Measurements from ENCODE around the gene CPNE7. TPM values are rescaled to one million over a fixed set of nuclear protein-coding genes. Genes with fewer than 3 reads are reported as not detected.

CPNE7 gene
- polyA plus RNA-seq, 1 donor from 2014 or later: 0.15 TPM

- H3K4me3 ChIP-seq (ENCODE audit: low read length): no peak overlapping the region
- no peak overlapping the region for H2AFZ ChIP-seq (ENCODE audit: low read depth, low read length)
- no peak overlapping the region for H3K27ac ChIP-seq (ENCODE audit: low read length)
- no peaks in the 10 kb centered on the region for H3K9me3 ChIP-seq (ENCODE audit: low read length)
- H3K9me2 ChIP-seq (ENCODE audit: insufficient read depth, low read length): no peaks in the 10 kb centered on the region
- no peaks in the 10 kb centered on the region for H3K27me3 ChIP-seq (ENCODE audit: insufficient read depth, low read depth, low read length)
- H3K4me2 ChIP-seq (ENCODE audit: low read length): no peak overlapping the region
- H3F3A ChIP-seq (ENCODE audit: insufficient read depth, low read length, poor library complexity, severe bottlenecking): no peaks in the 10 kb centered on the region
- H3K9ac ChIP-seq (ENCODE audit: low read length): no peak overlapping the region
- no peaks in the 10 kb centered on the region for H3K36me3 ChIP-seq (ENCODE audit: insufficient read depth, low read length)
- TF ChIP-seq TAF1 (IDR thresholded peaks at IDR 0.05; ENCODE audit: low read depth) (no peak), RAD21 (conservative IDR thresholded peaks at IDR 0.05) (no peak)
- no peaks in the 10 kb centered on the region for H3K79me2 ChIP-seq (replicated peaks; ENCODE audit: insufficient read depth, low read length)
- no peaks in the 10 kb centered on the region for H4K20me1 ChIP-seq (ENCODE audit: insufficient read depth)
Measured at GRCh38 chr16:89547860-89548259, 27.7 kb upstream of the CPNE7 start.

GRCh38 chr16:89548344-89549006 lies 27.1 kb upstream of the CPNE7 start:
- no peaks in the 10 kb centered on the region for H4K20me1 ChIP-seq (ENCODE audit: insufficient read depth)
- no peak overlapping the region for H3K9ac ChIP-seq (ENCODE audit: low read length)
- H3K4me2 ChIP-seq (ENCODE audit: low read length): no peak overlapping the region
- no peaks in the 10 kb centered on the region for H3K9me3 ChIP-seq (ENCODE audit: low read length)
- H3K27me3 ChIP-seq (ENCODE audit: insufficient read depth, low read depth, low read length): no peaks in the 10 kb centered on the region
- no peak for TF ChIP-seq EZH2 (IDR thresholded peaks at IDR 0.05; ENCODE audit: borderline replicate concordance, insufficient read depth, low read length, poor library complexity, severe bottlenecking)
- no peak for TF ChIP-seq SMC3 (conservative IDR thresholded peaks at IDR 0.05; ENCODE audit: poor library complexity)
- no peak for TF ChIP-seq EP300 (conservative IDR thresholded peaks at IDR 0.05; ENCODE audit: poor library complexity, severe bottlenecking)
- no peak for TF ChIP-seq REST (IDR thresholded peaks at IDR 0.05; ENCODE audit: borderline replicate concordance)
- TF ChIP-seq TAF1 (IDR thresholded peaks at IDR 0.05; ENCODE audit: low read depth): no peak
- TF ChIP-seq MXI1 (conservative IDR thresholded peaks at IDR 0.05; ENCODE audit: poor library complexity, severe bottlenecking): no peak
- TF ChIP-seq CTCF (IDR thresholded peaks at IDR 0.05; ENCODE audit: poor library complexity, severe bottlenecking): no peak
- TF ChIP-seq POLR2AphosphoS5 (IDR thresholded peaks at IDR 0.05): no peak
- TF ChIP-seq RAD21 (conservative IDR thresholded peaks at IDR 0.05): no peak
- H3F3A ChIP-seq (ENCODE audit: insufficient read depth, low read length, poor library complexity, severe bottlenecking): no peaks in the 10 kb centered on the region
- no peak overlapping the region for H3K27ac ChIP-seq (ENCODE audit: low read length)
- H3K9me2 ChIP-seq (ENCODE audit: insufficient read depth, low read length): no peaks in the 10 kb centered on the region
- no peaks in the 10 kb centered on the region for H3K36me3 ChIP-seq (ENCODE audit: insufficient read depth, low read length)
- no peaks in the 10 kb centered on the region for H3K79me2 ChIP-seq (replicated peaks; ENCODE audit: insufficient read depth, low read length)
- H2AFZ ChIP-seq (ENCODE audit: low read depth, low read length): no peak overlapping the region
- no peak overlapping the region for H3K4me3 ChIP-seq (ENCODE audit: low read length)
